Neural progenitor cell (in vitro differentiated cells): Measurements from ENCODE around the gene SELENOO. TPM values are rescaled to one million over a fixed set of nuclear protein-coding genes. Genes with fewer than 3 reads are reported as not detected.
A peak's percentile ranks its signal among the peaks of the same experiment; 100 is the strongest.

Source experiments
- DNase-seq: peaks from one replicate; pipeline ENCODE4 v3.0.0-alpha.2; 2016; ENCODE audit warnings: low spot score
- H2AFZ ChIP-seq: fragments of 200-600 bp; sonication (generic); replicated peaks from 2 replicates; pipeline ENCODE4 v1.6.1; 2016; ENCODE audit warnings: antibody characterized with exemption
- H3F3A ChIP-seq: fragments of 200-600 bp; sonication (generic); 2 replicates; pipeline ENCODE4 v1.6.1; 2016; ENCODE audit warnings: antibody characterized with exemption, low read depth
- H3K27ac ChIP-seq: fragments of 200-600 bp; sonication (generic); 2 replicates; pipeline ENCODE4 v1.5.1; 2016; ENCODE audit warnings: mild to moderate bottlenecking
- H3K27me3 ChIP-seq: fragments of 200-600 bp; sonication (generic); 2 replicates; pipeline ENCODE4 v1.6.1; 2016; ENCODE audit warnings: mild to moderate bottlenecking, moderate library complexity
- H3K36me3 ChIP-seq: fragments of 200-600 bp; sonication (generic); 2 replicates; pipeline ENCODE4 v1.5.1; 2016
- H3K4me1 ChIP-seq: fragments of 200-600 bp; sonication (generic); 2 replicates; pipeline ENCODE4 v1.6.1; 2016; ENCODE audit warnings: mixed run types
- H3K4me2 ChIP-seq: fragments of 200-600 bp; sonication (generic); 2 replicates; pipeline ENCODE4 v1.6.1; 2016
- H3K4me3 ChIP-seq: fragments of 200-600 bp; sonication (generic); 2 replicates; pipeline ENCODE4 v1.5.1; 2016
- H3K79me2 ChIP-seq: fragments of 200-600 bp; sonication (generic); 2 replicates; pipeline ENCODE4 v1.6.1; 2016; ENCODE audit warnings: low read depth
- H3K9ac ChIP-seq: fragments of 200-600 bp; sonication (generic); 2 replicates; pipeline ENCODE4 v1.6.1; 2016
- H3K9me3 ChIP-seq: fragments of 200-600 bp; sonication (generic); 2 replicates; pipeline ENCODE4 v1.5.1; 2016; ENCODE audit warnings: low read depth
- H4K20me1 ChIP-seq: fragments of 200-600 bp; sonication (generic); 2 replicates; pipeline ENCODE4 v1.6.1; 2016; ENCODE audit warnings: low read depth
- H3K27ac Mint-ChIP-seq: 3 replicates; pipeline ENCODE4 v1.8.0; 2021; ENCODE audit warnings: mixed read lengths
- H3K27me3 Mint-ChIP-seq: 2 replicates; pipeline ENCODE4 v1.8.0; 2022; ENCODE audit warnings: low read depth, mild to moderate bottlenecking, inconsistent platforms, moderate library complexity, mixed read lengths; ENCODE audit not compliant: insufficient read depth
- H3K36me3 Mint-ChIP-seq: 3 replicates; pipeline ENCODE4 v1.8.0; 2021; ENCODE audit warnings: mixed read lengths
- H3K4me1 Mint-ChIP-seq: 3 replicates; pipeline ENCODE4 v1.8.0; 2021; ENCODE audit warnings: mixed read lengths
- H3K4me3 Mint-ChIP-seq: 3 replicates; pipeline ENCODE4 v1.8.0; 2021; ENCODE audit warnings: mild to moderate bottlenecking, moderate library complexity, mixed read lengths
- H3K9me3 Mint-ChIP-seq: 3 replicates; pipeline ENCODE4 v1.8.0; 2020; ENCODE audit warnings: mixed read lengths
- EZH2 ChIP-seq: fragments of 200-600 bp; sonication (generic); IDR thresholded peaks from 2 replicates; pipeline ENCODE4 v1.6.1; 2017; ENCODE audit warnings: antibody characterized with exemption, mild to moderate bottlenecking, moderate library complexity
- EZH2phosphoT487 ChIP-seq: fragments of 200-600 bp; sonication (generic); IDR thresholded peaks from 2 replicates; pipeline ENCODE4 v1.6.1; 2017; ENCODE audit warnings: antibody characterized with exemption
- total RNA-seq: library from RNA; depleted of rRNA; stranded (reverse); fragments of >200 nt; gene quantifications from 2 replicates; pipeline ENCODE4 v1.2.3, GENCODE V29; 2015; ENCODE audit warnings: low replicate concordance
- TF ChIP-seq, protein P1 (sequence below): fragments of 200-600 bp; sonication (generic); IDR thresholded peaks from 2 replicates; pipeline ENCODE4 v1.5.1; 2017; ENCODE audit warnings: antibody characterized with exemption, mild to moderate bottlenecking

Gene SELENOO
- total RNA-seq, 1 donor from 2014 or later: 7.6 TPM

DNA sequence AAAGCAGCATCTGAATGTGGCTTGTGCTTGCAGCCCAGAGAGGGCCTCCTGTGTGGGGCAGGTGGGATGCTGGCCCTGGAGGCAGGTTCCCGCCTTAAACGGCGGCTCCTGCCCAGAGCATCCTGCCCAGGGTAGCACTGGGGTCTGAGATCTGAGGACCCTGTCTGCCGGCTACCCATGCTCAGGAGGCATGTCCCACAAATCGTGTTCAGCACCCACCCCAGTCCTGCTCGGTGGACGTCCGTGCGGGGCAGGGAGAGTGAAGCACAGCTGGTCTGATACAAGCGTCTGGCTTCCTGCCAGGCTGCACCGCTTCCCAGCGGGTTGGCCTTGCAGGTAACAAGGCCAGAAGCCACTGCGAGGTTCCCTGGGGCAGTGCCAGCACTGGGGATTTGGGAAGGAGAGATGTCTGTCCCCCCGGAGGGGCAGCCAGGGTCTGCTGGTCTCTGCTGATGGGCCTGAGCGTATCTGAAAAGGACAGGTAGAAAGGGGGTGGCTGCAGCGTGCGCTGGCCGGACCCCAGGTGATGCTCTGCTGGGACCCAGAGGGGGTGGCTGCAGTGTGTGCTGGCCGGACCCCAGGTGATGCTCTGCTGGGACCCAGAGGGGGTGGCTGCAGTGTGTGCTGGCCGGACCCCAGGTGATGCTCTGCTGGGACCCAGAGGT is 11.5 kb upstream of the SELENOO start:
- Mint-ChIP-seq H3K4me3 (no peak overlapping the region), H3K4me1 (peaks cover 11% of the 10 kb centered on the region), H3K36me3 (peaks cover 5% of the 10 kb centered on the region), H3K9me3 (no peaks in the 10 kb centered on the region), H3K27ac (no peak overlapping the region), H3K27me3 (no peaks in the 10 kb centered on the region)
- peaks cover 53% of the 10 kb centered on the region for H4K20me1 ChIP-seq
- H3K79me2 ChIP-seq: peaks cover 26% of the 10 kb centered on the region
- no peaks in the 10 kb centered on the region for H3K36me3 ChIP-seq
- no peak overlapping the region for H3K4me2 ChIP-seq
- H3K27me3 ChIP-seq: peaks cover 12% of the 10 kb centered on the region
- H3K27ac ChIP-seq: no peak overlapping the region
- DNase-seq: no peak
- H3F3A ChIP-seq: peaks cover 6% of the 10 kb centered on the region
- no peaks in the 10 kb centered on the region for H3K9me3 ChIP-seq
- no peak overlapping the region for H3K9ac ChIP-seq
- H3K4me3 ChIP-seq: no peak overlapping the region
- TF ChIP-seq, protein P1, sequence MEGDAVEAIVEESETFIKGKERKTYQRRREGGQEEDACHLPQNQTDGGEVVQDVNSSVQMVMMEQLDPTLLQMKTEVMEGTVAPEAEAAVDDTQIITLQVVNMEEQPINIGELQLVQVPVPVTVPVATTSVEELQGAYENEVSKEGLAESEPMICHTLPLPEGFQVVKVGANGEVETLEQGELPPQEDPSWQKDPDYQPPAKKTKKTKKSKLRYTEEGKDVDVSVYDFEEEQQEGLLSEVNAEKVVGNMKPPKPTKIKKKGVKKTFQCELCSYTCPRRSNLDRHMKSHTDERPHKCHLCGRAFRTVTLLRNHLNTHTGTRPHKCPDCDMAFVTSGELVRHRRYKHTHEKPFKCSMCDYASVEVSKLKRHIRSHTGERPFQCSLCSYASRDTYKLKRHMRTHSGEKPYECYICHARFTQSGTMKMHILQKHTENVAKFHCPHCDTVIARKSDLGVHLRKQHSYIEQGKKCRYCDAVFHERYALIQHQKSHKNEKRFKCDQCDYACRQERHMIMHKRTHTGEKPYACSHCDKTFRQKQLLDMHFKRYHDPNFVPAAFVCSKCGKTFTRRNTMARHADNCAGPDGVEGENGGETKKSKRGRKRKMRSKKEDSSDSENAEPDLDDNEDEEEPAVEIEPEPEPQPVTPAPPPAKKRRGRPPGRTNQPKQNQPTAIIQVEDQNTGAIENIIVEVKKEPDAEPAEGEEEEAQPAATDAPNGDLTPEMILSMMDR: no peak
- no peak for TF ChIP-seq EZH2
- TF ChIP-seq EZH2phosphoT487: no peak
- peaks cover 6% of the 10 kb centered on the region for H3K4me1 ChIP-seq
- no peak overlapping the region for H2AFZ ChIP-seq

DNA sequence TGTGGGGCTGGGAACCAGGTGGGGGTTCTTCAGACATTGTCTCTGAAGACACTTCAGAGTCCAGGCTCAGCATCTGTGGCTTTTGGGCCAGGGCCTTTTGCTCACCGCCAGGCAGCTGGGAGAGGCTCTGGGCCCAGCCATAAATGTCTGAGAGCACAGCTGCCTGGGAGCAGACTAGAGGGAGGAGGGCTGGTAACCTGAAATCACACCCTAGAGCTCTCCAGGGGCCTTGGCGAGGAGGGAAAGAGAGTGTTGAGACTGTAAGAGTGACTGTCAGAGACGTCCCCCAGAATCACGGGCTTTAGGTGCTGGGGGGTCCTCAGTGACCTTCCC is 11.0 kb upstream of the SELENOO start:
- H3K9me3 Mint-ChIP-seq: no peaks in the 10 kb centered on the region
- no peaks in the 10 kb centered on the region for H3K9me3 ChIP-seq
- H3K4me2 ChIP-seq: peak overlapping the region; percentile 66
- peaks cover 3% of the 10 kb centered on the region for H3K4me1 ChIP-seq
- peaks cover 11% of the 10 kb centered on the region for H3K4me1 Mint-ChIP-seq
- H3K27me3 Mint-ChIP-seq: no peaks in the 10 kb centered on the region
- H3K9ac ChIP-seq: no peak overlapping the region
- H3K27ac ChIP-seq: no peak overlapping the region
- peaks cover 26% of the 10 kb centered on the region for H3K79me2 ChIP-seq
- no peak for DNase-seq
- H3K36me3 ChIP-seq: no peaks in the 10 kb centered on the region
- H3K4me3 Mint-ChIP-seq: no peak overlapping the region
- H3K27ac Mint-ChIP-seq: no peak overlapping the region
- peaks cover 54% of the 10 kb centered on the region for H4K20me1 ChIP-seq
- TF ChIP-seq, protein P1: no peak
- TF ChIP-seq EZH2 (no peak), EZH2phosphoT487 (no peak)
- H3K4me3 ChIP-seq: no peak overlapping the region
- H2AFZ ChIP-seq: no peak overlapping the region
- peaks cover 2% of the 10 kb centered on the region for H3F3A ChIP-seq
- peaks cover 7% of the 10 kb centered on the region for H3K27me3 ChIP-seq
- peaks cover 5% of the 10 kb centered on the region for H3K36me3 Mint-ChIP-seq

DNA sequence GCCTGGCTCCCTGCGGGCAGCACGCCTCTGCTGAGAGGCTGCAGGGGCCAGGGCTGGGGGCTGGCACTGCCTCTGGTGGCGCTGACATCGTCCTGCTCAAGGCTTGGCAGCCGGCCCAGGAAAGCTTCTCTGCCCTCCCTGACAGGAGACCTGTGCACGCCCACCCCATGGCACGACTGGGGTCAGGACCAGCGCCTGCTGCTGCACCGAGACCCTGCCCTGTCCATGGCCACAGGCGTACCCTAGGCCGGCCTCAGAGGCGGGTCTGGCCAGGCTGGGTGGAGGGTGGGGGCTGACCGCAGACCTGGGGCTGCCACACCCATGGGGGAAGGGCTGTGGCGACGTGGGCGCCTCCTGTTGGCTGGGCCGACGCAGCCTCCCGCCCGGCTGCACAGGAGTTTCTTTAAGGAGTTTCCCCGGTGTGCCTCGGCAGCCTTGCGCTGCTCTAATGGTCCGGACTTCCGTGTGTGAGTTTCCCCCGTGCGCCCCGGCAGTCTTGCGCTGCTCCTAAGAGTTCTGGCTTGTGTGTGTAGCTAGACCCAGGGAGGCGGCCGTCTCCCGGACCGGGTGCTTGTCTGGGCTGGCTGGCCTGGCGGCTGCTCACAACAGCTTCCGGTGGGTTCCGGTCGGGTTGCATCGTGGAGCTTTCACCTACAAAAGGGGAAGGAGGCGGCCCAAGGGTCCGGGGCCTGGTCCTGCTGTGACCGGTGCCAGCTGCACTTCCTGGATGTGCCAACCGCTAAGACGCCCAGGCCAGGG is 10.4 kb upstream of the SELENOO start:
- TF ChIP-seq, protein P1: peak; percentile 44
- no peak for TF ChIP-seq EZH2phosphoT487
- TF ChIP-seq EZH2: no peak
- Histone ChIP-seq H3K9ac (no peak overlapping the region), H3K27ac (no peak overlapping the region), H3K9me3 (no peaks in the 10 kb centered on the region), H3K36me3 (no peaks in the 10 kb centered on the region), H2AFZ (no peak overlapping the region), H3K4me3 (peak overlapping the region; percentile 25), H3F3A (peaks cover 2% of the 10 kb centered on the region), H4K20me1 (peaks cover 58% of the 10 kb centered on the region), H3K4me2 (peak overlapping the region; percentile 66), H3K27me3 (peaks cover 2% of the 10 kb centered on the region), H3K4me1 (peaks cover 3% of the 10 kb centered on the region), H3K79me2 (peaks cover 26% of the 10 kb centered on the region)
- DNase-seq: peak; percentile 68
- H3K4me3 Mint-ChIP-seq: no peak overlapping the region
- H3K9me3 Mint-ChIP-seq: no peaks in the 10 kb centered on the region
- H3K27me3 Mint-ChIP-seq: no peaks in the 10 kb centered on the region
- H3K4me1 Mint-ChIP-seq: peaks cover 10% of the 10 kb centered on the region
- H3K27ac Mint-ChIP-seq: no peak overlapping the region
- peaks cover 5% of the 10 kb centered on the region for H3K36me3 Mint-ChIP-seq
